HEK293 (cell line): ENCODE data around the gene FRMD3.

Source experiments
- CTCF ChIA-PET: fragments of 350-600 bp; formaldehyde crosslinking; extraction: SDS; loops from one replicate; lab custom pipeline; 2021; ENCODE audit warnings: antibody characterized with exemption; lab: Yijun Ruan, JAX
- POLR2A ChIA-PET: fragments of 300-600 bp; formaldehyde crosslinking; extraction: SDS; loops from one replicate; lab custom pipeline; 2020; ENCODE audit warnings: antibody characterized with exemption, inconsistent platforms; lab: Yijun Ruan, JAX
- H3K27ac ChIP-seq: fragments of 200-500 bp; sonication (Bioruptor generic); 2 replicates; pipeline ENCODE4 v1.5.1; 2014; ENCODE audit warnings: low read depth, low read length, control low read depth, inconsistent platforms; ENCODE audit errors: extremely low read depth
- H3K36me3 ChIP-seq, 2 experiments: fragments of 200-500 bp in 1 of 2; sonication (Bioruptor generic) in 1 of 2; 1 replicate in 1 of 2; 2 replicates in 1 of 2; pipeline ENCODE4 v1.5.1; 2014 to 2017; ENCODE audit warnings: inconsistent platforms in 2 of 2, low read length in 2 of 2; ENCODE audit not compliant: control insufficient read depth in 2 of 2, insufficient read depth in 1 of 2
- H3K4me1 ChIP-seq: fragments of 200-500 bp; sonication (Bioruptor generic); 2 replicates; pipeline ENCODE4 v1.5.1; 2014; ENCODE audit warnings: mild to moderate bottlenecking, low read length, inconsistent platforms; ENCODE audit not compliant: control insufficient read depth, insufficient read depth
- H3K4me3 ChIP-seq: 2 replicates; pipeline ENCODE4 v1.5.1; 2011; ENCODE audit warnings: low read depth, mild to moderate bottlenecking, control low read depth, low read length, moderate library complexity
- H3K9me3 ChIP-seq: fragments of 200-500 bp; sonication (Bioruptor generic); 2 replicates; pipeline ENCODE4 v1.5.1; 2014; ENCODE audit warnings: low read depth, low read length, inconsistent platforms; ENCODE audit not compliant: control insufficient read depth, insufficient read depth
- EGR2 ChIP-seq: fragments of 450-650 bp; formaldehyde crosslinking; IDR thresholded peaks from 2 replicates; pipeline ENCODE4 v1.5.1; 2016; ENCODE audit warnings: low read depth, missing biosample characterization, missing genetic modification characterization
- KLF1 ChIP-seq: fragments of 450-650 bp; formaldehyde crosslinking; IDR thresholded peaks from 2 replicates; pipeline ENCODE4 v1.5.1; 2016; ENCODE audit warnings: missing biosample characterization, missing genetic modification characterization
- SP7 ChIP-seq: fragments of 450-650 bp; formaldehyde crosslinking; IDR thresholded peaks from 2 replicates; pipeline ENCODE4 v1.5.1; 2016; ENCODE audit warnings: missing biosample characterization, missing genetic modification characterization
- ZFP37 ChIP-seq: fragments of 450-650 bp; formaldehyde crosslinking; IDR thresholded peaks from 2 replicates; pipeline ENCODE4 v1.5.1; 2016; ENCODE audit warnings: missing biosample characterization, missing genetic modification characterization
- ZNF133 ChIP-seq: fragments of 450-650 bp; formaldehyde crosslinking; IDR thresholded peaks from 2 replicates; pipeline ENCODE4 v1.5.1; 2016; ENCODE audit warnings: missing biosample characterization, missing genetic modification characterization
- ZNF174 ChIP-seq: fragments of 450-650 bp; formaldehyde crosslinking; IDR thresholded peaks from 2 replicates; pipeline ENCODE4 v1.5.0; 2017; ENCODE audit warnings: missing biosample characterization, mild to moderate bottlenecking, missing genetic modification characterization
- ZNF623 ChIP-seq: fragments of 450-650 bp; formaldehyde crosslinking; IDR thresholded peaks from 2 replicates; pipeline ENCODE4 v1.5.1; 2016; ENCODE audit warnings: missing biosample characterization, missing genetic modification characterization
- ZNF626 ChIP-seq: fragments of 450-650 bp; sonication (Bioruptor Pico); formaldehyde crosslinking; IDR thresholded peaks from 2 replicates; pipeline ENCODE4 v1.5.1; 2018; ENCODE audit warnings: missing biosample characterization, missing genetic modification characterization, inconsistent platforms
- ZNF654 ChIP-seq: fragments of 450-650 bp; formaldehyde crosslinking; IDR thresholded peaks from 2 replicates; pipeline ENCODE4 v1.5.1; 2016; ENCODE audit warnings: low read depth, missing biosample characterization, missing genetic modification characterization
- ZNF701 ChIP-seq: fragments of 450-650 bp; formaldehyde crosslinking; IDR thresholded peaks from 2 replicates; pipeline ENCODE4 v1.5.1; 2016; ENCODE audit warnings: missing biosample characterization, missing genetic modification characterization
- ZNF76 ChIP-seq: fragments of 450-650 bp; formaldehyde crosslinking; IDR thresholded peaks from 2 replicates; pipeline ENCODE4; 2016; ENCODE audit warnings: low read depth, missing biosample characterization, missing genetic modification characterization, borderline replicate concordance
- TF ChIP-seq, protein P1 (sequence below): fragments of 450-650 bp; formaldehyde crosslinking; conservative IDR thresholded peaks from 2 replicates; pipeline ENCODE4 v1.5.1; 2016; ENCODE audit warnings: low read depth, missing biosample characterization, missing genetic modification characterization
- TF ChIP-seq, protein P2 (sequence below): fragments of 450-650 bp; formaldehyde crosslinking; IDR thresholded peaks from 2 replicates; pipeline ENCODE4 v1.5.1; 2016; ENCODE audit warnings: missing biosample characterization, missing genetic modification characterization, borderline replicate concordance
- TF ChIP-seq, protein P3 (sequence below): fragments of 450-650 bp; formaldehyde crosslinking; IDR thresholded peaks from 2 replicates; pipeline ENCODE4 v1.5.1; 2016; ENCODE audit warnings: missing biosample characterization, missing genetic modification characterization

Gene FRMD3

DNA sequence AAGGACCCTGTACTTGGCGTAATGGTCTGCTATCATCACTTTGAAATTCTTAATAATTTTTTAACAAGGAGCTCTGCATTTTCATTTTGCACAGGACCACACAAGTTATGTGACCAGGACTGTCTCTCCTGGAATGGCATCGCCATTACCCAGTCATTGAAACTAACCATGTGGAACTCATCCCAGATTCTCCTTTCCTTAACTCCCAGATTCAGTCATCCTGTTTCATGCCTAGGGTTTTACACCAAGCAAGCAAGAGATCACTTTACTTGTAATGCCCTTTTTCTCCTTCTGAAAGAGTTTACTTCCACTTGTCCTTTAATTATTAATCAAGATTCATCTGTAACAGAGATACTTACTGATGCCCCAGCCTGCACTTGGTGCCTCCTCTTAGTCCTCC lies 12.0 kb downstream of the FRMD3 start:
- Histone ChIP-seq H3K4me1 (no peaks in the 10 kb centered on the region), H3K9me3 (no peaks in the 10 kb centered on the region), H3K27ac (no peak overlapping the region), H3K4me3 (no peak overlapping the region), H3K36me3 (no peaks in the 10 kb centered on the region)
- CTCF ChIA-PET, result interaction anchor here (1.6 kb wide), 1 partner anchor 18 kb away, joined by 6 read pairs; no protein-coding TSS in a partner anchor
- POLR2A ChIA-PET, result no interaction called here
- TF ChIP-seq ZNF174 (tag by site-specific recombination), result no peak
- TF ChIP-seq, protein P1, sequence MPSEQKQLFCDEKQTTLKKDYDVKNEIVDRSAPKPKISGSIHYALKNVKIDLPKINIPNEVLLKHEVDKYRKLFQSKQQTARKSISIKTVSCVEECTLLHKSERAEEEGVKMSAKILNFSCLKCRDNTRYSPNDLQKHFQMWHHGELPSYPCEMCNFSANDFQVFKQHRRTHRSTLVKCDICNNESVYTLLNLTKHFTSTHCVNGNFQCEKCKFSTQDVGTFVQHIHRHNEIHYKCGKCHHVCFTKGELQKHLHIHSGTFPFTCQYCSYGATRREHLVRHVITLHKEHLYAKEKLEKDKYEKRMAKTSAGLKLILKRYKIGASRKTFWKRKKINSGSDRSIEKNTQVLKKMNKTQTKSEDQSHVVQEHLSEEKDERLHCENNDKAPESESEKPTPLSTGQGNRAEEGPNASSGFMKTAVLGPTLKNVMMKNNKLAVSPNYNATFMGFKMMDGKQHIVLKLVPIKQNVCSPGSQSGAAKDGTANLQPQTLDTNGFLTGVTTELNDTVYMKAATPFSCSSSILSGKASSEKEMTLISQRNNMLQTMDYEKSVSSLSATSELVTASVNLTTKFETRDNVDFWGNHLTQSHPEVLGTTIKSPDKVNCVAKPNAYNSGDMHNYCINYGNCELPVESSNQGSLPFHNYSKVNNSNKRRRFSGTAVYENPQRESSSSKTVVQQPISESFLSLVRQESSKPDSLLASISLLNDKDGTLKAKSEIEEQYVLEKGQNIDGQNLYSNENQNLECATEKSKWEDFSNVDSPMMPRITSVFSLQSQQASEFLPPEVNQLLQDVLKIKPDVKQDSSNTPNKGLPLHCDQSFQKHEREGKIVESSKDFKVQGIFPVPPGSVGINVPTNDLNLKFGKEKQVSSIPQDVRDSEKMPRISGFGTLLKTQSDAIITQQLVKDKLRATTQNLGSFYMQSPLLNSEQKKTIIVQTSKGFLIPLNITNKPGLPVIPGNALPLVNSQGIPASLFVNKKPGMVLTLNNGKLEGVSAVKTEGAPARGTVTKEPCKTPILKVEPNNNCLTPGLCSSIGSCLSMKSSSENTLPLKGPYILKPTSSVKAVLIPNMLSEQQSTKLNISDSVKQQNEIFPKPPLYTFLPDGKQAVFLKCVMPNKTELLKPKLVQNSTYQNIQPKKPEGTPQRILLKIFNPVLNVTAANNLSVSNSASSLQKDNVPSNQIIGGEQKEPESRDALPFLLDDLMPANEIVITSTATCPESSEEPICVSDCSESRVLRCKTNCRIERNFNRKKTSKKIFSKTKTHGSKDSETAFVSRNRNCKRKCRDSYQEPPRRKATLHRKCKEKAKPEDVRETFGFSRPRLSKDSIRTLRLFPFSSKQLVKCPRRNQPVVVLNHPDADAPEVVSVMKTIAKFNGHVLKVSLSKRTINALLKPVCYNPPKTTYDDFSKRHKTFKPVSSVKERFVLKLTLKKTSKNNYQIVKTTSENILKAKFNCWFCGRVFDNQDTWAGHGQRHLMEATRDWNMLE (tag by site-specific recombination), result no peak
- TF ChIP-seq ZNF654 (tag by site-specific recombination), result no peak
- no peak for TF ChIP-seq ZNF133 (tag by site-specific recombination)
- TF ChIP-seq EGR2, result no peak
- no peak for TF ChIP-seq SP7 (tag by site-specific recombination)
- no peak for TF ChIP-seq KLF1 (tag by site-specific recombination)
- no peak for TF ChIP-seq ZNF623
- TF ChIP-seq ZNF701 (tag by site-specific recombination), result no peak
- no peak for TF ChIP-seq ZFP37
- no peak for TF ChIP-seq ZNF626 (tag by site-specific recombination)
- TF ChIP-seq, protein P2, sequence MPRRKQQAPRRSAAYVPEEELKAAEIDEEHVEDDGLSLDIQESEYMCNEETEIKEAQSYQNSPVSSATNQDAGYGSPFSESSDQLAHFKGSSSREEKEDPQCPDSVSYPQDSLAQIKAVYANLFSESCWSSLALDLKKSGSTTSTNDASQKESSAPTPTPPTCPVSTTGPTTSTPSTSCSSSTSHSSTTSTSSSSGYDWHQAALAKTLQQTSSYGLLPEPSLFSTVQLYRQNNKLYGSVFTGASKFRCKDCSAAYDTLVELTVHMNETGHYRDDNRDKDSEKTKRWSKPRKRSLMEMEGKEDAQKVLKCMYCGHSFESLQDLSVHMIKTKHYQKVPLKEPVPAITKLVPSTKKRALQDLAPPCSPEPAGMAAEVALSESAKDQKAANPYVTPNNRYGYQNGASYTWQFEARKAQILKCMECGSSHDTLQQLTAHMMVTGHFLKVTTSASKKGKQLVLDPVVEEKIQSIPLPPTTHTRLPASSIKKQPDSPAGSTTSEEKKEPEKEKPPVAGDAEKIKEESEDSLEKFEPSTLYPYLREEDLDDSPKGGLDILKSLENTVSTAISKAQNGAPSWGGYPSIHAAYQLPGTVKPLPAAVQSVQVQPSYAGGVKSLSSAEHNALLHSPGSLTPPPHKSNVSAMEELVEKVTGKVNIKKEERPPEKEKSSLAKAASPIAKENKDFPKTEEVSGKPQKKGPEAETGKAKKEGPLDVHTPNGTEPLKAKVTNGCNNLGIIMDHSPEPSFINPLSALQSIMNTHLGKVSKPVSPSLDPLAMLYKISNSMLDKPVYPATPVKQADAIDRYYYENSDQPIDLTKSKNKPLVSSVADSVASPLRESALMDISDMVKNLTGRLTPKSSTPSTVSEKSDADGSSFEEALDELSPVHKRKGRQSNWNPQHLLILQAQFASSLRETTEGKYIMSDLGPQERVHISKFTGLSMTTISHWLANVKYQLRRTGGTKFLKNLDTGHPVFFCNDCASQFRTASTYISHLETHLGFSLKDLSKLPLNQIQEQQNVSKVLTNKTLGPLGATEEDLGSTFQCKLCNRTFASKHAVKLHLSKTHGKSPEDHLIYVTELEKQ (tag by site-specific recombination), result no peak
- TF ChIP-seq, protein P3, sequence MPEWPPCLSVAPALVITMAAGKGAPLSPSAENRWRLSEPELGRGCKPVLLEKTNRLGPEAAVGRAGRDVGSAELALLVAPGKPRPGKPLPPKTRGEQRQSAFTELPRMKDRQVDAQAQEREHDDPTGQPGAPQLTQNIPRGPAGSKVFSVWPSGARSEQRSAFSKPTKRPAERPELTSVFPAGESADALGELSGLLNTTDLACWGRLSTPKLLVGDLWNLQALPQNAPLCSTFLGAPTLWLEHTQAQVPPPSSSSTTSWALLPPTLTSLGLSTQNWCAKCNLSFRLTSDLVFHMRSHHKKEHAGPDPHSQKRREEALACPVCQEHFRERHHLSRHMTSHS (tag by site-specific recombination), result no peak

DNA sequence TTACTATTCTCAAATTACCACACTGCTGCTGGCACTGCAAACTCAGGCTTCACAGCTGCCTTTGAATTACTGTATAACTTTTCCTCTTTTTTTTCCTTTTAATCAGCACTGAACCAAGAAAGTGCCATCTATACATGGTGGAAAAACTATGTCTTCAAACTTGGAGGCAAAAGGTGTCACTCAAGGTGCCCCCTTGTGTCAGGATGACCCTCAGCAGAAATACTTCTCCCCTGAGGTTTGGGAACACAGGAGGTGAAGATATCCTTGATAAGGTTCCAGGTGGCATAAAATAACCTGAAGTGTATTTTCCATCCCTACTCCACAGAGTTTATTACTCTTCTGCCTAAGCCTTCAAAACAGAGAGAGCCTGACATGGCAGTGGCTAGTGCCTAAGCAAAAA lies 14.5 kb downstream of the FRMD3 start:
- no peaks in the 10 kb centered on the region for H3K4me1 ChIP-seq
- TF ChIP-seq ZNF76 (tag by site-specific recombination), result no peak
- ChIA-PET POLR2A (no interaction called here), CTCF (interaction anchor here (0.7 to 1.9 kb wide), 3 partner anchors 15 to 189 kb away, joined by 5 to 7 read pairs (median 5); partner anchors contain the start of gene FRMD3)
- H3K9me3 ChIP-seq, result no peaks in the 10 kb centered on the region
- H3K4me3 ChIP-seq, result no peak overlapping the region
- no peaks in the 10 kb centered on the region for H3K36me3 ChIP-seq
- no peak overlapping the region for H3K27ac ChIP-seq
